Measurements from ENCODE around the gene KCNQ1. TPM values are rescaled to one million over a fixed set of nuclear protein-coding genes. Genes with fewer than 3 reads are reported as not detected.

KCNQ1 gene
- total RNA-seq, 4 donors from 2014 or later, result 5.6 to 46.8 (median 24.6) TPM

GRCh38 chr11:2509481-2510001 is 64.7 kb downstream of the KCNQ1 start:
- in situ Hi-C loops (cut with MboI; ENCODE audit: low pct_ligation_motif_present in 1 of 4, low pct_unique_long_range_greater_than_20kb in 1 of 4, low sequenced_read_pairs in 3 of 4) (no loop called here), intact Hi-C loops (cut with DNase I; ENCODE audit: low total_unique reads) (no loop called here)
- 77% methylated on average over 16 of the region's 16 CpGs; no CpG with 5 or more reads in 1 of the 2 donors for WGBS, 2 donors (ENCODE audit: low coverage in 1 of 2)
- peak; percentile 4 for DNase-seq
- Histone ChIP-seq H3K27ac (no peak overlapping the region), H3K4me3 (no peak overlapping the region), H3K27me3 (no peaks in the 10 kb centered on the region), H3K4me1 (no peaks in the 10 kb centered on the region), H3K36me3 (no peaks in the 10 kb centered on the region), H3K9me3 (no peaks in the 10 kb centered on the region)
- no peak for TF ChIP-seq POLR2AphosphoS5 (IDR thresholded peaks at IDR 0.05)
- TF ChIP-seq POLR2A (IDR thresholded peaks at IDR 0.05), result no peak
- no peak for TF ChIP-seq CTCF (IDR thresholded peaks at IDR 0.05)
- no peak for TF ChIP-seq EP300 (IDR thresholded peaks at IDR 0.05; ENCODE audit: low read depth)

- no peaks in the 10 kb centered on the region for H3K27me3 ChIP-seq
- peak; percentile 6 for DNase-seq
Measured at GRCh38 chr11:2510626-2511402, 66.0 kb downstream of the KCNQ1 start.

GRCh38 chr11:2511421-2512369 is 66.9 kb downstream of the KCNQ1 start:
- intact Hi-C loops (cut with DNase I; ENCODE audit: low total_unique reads), result no loop called here
- no peaks in the 10 kb centered on the region for H3K36me3 ChIP-seq
- H3K27me3 ChIP-seq, result no peaks in the 10 kb centered on the region
- no peak overlapping the region for H3K4me3 ChIP-seq
- DNase-seq, result peak; percentile 7
- H3K4me1 ChIP-seq, result no peaks in the 10 kb centered on the region
- H3K27ac ChIP-seq, result no peak overlapping the region
- 84% methylated on average over 27 of the region's 27 CpGs; no CpG with 5 or more reads in 1 of the 2 donors for WGBS, 2 donors (ENCODE audit: low coverage in 1 of 2)
- TF ChIP-seq CTCF (IDR thresholded peaks at IDR 0.05), result no peak
- no peak for TF ChIP-seq POLR2A (IDR thresholded peaks at IDR 0.05)
- no peak for TF ChIP-seq EP300 (IDR thresholded peaks at IDR 0.05; ENCODE audit: low read depth)
- TF ChIP-seq POLR2AphosphoS5 (IDR thresholded peaks at IDR 0.05), result no peak
- no peaks in the 10 kb centered on the region for H3K9me3 ChIP-seq
- in situ Hi-C loops (cut with MboI; ENCODE audit: low pct_ligation_motif_present in 1 of 4, low pct_unique_long_range_greater_than_20kb in 1 of 4, low sequenced_read_pairs in 3 of 4), result no loop called here

More at GRCh38 chr11:2510626-2511402, 66.0 kb downstream of the KCNQ1 start:
- TF ChIP-seq POLR2AphosphoS5 (IDR thresholded peaks at IDR 0.05) (no peak), POLR2A (IDR thresholded peaks at IDR 0.05) (no peak), CTCF (IDR thresholded peaks at IDR 0.05) (no peak), EP300 (IDR thresholded peaks at IDR 0.05; ENCODE audit: low read depth) (no peak)
- Histone ChIP-seq H3K27ac (no peak overlapping the region), H3K36me3 (no peaks in the 10 kb centered on the region), H3K4me3 (no peak overlapping the region), H3K9me3 (no peaks in the 10 kb centered on the region), H3K4me1 (no peaks in the 10 kb centered on the region)
- 78 to 80% methylated on average over 6 to 16 of the region's 16 CpGs for WGBS, 2 donors (ENCODE audit: low coverage in 1 of 2)
- intact Hi-C loops (cut with DNase I; ENCODE audit: low total_unique reads), result no loop called here
- in situ Hi-C loops (cut with MboI; ENCODE audit: low pct_ligation_motif_present in 1 of 4, low pct_unique_long_range_greater_than_20kb in 1 of 4, low sequenced_read_pairs in 3 of 4), result no loop called here
